ENCODE results near the gene CDC25B. TPM values are rescaled to one million over a fixed set of nuclear protein-coding genes. Genes with fewer than 3 reads are reported as not detected.

Gene CDC25B
- total RNA-seq, 1 donor from 2014 or later, result 29.4 TPM

DNA sequence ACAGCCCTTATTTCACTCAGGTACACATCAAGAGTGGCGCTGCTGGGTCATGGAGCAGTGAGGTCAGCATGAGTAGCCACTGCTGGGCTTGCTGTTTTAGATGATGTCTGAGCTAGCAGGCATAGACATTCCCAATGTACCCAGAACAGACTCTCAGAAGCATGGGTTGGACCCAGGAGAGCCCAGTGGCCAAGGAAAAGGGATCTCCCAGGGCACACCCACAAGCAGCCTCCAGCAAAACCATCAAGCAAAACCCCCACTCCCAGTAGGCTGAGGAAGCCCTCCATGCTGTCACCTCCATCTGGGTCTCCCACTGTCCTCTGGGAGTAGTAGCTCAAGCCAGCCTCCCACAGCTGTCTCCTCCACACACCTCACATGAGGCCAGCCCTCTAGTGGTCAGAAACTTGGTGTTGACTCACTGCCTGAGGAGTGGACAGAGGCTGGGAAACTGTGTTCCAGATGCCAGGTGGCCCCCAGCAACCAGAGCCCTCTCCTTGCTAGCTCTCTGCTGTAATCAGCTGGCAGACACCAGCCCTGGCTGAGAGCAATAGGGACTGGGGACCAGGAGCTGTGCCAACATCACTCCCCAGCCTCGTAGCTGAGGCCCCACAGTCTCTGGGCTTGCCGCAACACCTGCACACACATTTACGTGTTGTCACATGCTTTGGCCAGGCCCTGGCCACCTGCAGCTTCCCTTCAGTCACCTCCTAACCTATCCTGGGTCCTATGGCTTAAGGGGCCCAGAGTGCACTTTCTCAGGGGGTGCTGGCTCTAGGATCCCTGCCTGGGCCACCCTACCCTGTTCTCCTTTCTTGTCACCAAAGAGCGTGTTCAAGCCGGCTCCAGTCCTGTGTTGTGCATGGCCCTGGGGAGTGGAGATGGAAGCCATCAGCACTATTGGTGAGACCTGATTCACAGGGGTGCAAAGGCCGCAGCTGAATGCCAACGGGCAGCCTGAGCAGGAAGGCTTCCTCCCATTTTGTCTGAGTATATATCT lies 22.3 kb downstream of the CDC25B start:
- H3K9me3 Mint-ChIP-seq, result no peaks in the 10 kb centered on the region
- H3K4me3 Mint-ChIP-seq, result no peak overlapping the region
- H3K36me3 Mint-ChIP-seq, result peaks cover 4% of the 10 kb centered on the region
- peaks cover 5% of the 10 kb centered on the region for H3K27me3 Mint-ChIP-seq (ENCODE audit: low read depth)
- TF ChIP-seq CTCF (IDR thresholded peaks at IDR 0.05; ENCODE audit: unreplicated experiment), result peak; percentile 69
- peak overlapping the region; percentile 44 for H3K27ac Mint-ChIP-seq
- H3K4me1 Mint-ChIP-seq, result peaks cover 20% of the 10 kb centered on the region
- DNase-seq (ENCODE audit: low spot score in 2 of 2, unreplicated experiment in 2 of 2), result no peak

DNA sequence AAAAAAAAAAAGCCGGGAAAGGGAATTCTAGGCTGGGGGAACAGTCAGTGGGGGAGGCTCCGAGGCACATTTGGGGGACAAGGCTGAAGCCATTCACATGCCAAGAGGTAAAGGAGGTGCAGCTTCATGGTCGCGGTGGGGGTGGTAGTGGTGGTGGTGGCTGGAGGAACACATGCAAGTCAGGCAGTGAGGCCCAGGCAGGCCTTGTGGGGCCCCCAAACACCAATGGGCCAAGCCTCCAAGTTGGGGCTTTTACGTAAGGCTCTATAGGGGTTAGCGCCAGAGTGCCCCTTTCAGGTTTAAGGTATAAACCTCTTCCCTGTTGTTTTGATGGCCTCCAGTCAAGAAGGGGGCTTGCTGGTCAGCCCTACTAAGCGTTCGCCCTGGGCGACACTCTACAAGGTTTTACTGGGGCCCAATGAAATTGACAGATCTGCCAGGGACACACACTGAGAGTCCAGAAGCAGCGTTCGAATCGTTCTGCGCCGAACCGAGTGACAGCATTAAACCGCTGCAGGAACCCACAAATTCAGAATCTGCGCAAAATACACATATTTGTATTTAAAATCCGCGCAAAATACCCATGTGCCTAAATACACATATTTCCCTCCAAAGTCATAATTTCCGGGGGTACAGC lies 23.4 kb downstream of the CDC25B start:
- H3K27ac Mint-ChIP-seq, result peak overlapping the region; percentile 93
- H3K9me3 Mint-ChIP-seq, result no peaks in the 10 kb centered on the region
- peaks cover 5% of the 10 kb centered on the region for H3K27me3 Mint-ChIP-seq (ENCODE audit: low read depth)
- H3K4me1 Mint-ChIP-seq, result peaks cover 18% of the 10 kb centered on the region
- DNase-seq (ENCODE audit: low spot score in 2 of 2, unreplicated experiment in 2 of 2), result no peak
- peaks cover 4% of the 10 kb centered on the region for H3K36me3 Mint-ChIP-seq
- peak overlapping the region; percentile 64 for H3K4me3 Mint-ChIP-seq
- no peak for TF ChIP-seq CTCF (IDR thresholded peaks at IDR 0.05; ENCODE audit: unreplicated experiment)

DNA sequence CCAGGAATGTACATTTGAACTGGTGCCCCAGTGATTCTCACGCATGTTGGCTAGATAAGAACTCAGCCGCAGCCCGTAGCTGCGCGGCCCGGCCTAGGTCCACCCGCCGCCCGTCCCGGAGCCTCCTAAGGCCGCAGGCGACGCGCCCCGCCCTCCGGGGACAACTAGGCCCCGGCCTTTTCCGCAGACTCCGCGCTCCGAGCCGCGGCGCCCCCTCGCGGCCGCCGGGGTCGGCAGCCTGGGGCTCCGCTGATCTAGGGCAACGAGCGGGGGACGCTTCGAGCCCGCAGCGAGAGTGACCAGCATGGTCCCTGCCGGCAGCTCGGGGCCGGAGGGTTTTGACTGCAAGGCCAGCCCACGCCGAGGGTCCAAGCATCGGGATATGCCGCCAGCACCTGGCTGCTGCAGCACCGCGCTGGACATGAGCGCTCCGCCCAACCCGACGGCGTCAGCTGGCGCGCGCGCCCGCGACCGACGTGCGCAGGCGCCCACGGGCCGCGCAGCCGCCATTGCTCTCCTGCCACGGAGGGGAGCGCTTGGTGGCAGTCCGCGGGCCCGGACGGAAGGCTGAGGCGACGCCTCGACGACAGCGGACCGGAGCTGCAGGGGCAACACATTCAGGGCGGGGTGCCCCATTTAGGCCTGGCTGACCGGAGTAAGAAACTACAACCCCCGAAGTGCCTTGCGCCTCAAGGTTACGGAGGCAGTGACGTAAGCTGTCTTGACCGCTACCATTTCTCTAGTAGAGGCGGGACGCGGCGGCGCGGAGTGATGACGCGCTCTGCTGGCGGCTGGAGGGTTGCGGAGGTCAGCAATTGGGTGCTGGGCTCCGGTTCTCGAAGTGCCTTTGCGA lies 24.2 kb downstream of the CDC25B start, which contains the start of gene AP5S1:
Gene AP5S1, plus strand, starts transcription at position 500 of the 853 bp plus-strand sequence. CDS start 1,571 bp downstream, outside the sequence.
- Mint-ChIP-seq H3K4me1 (peaks cover 18% of the 10 kb centered on the region), H3K27ac (peak within 1 kb of the TSS; percentile 98), H3K9me3 (no peaks in the 10 kb centered on the region), H3K36me3 (peaks cover 7% of the 10 kb centered on the region), H3K4me3 (peak within 1 kb of the TSS; percentile 77), H3K27me3 (ENCODE audit: low read depth) (peaks cover 5% of the 10 kb centered on the region)
- DNase-seq (ENCODE audit: low spot score in 2 of 2, unreplicated experiment in 2 of 2), result peak; percentile 89 to 95
- TF ChIP-seq CTCF (IDR thresholded peaks at IDR 0.05; ENCODE audit: unreplicated experiment), result peak; percentile 95

- Mint-ChIP-seq H3K4me3 (peak overlapping the region; percentile 77), H3K9me3 (no peaks in the 10 kb centered on the region), H3K27me3 (ENCODE audit: low read depth) (peaks cover 5% of the 10 kb centered on the region), H3K4me1 (peaks cover 18% of the 10 kb centered on the region), H3K36me3 (peaks cover 7% of the 10 kb centered on the region), H3K27ac (peak overlapping the region; percentile 98)
- TF ChIP-seq CTCF (IDR thresholded peaks at IDR 0.05; ENCODE audit: unreplicated experiment), result no peak
- DNase-seq (ENCODE audit: low spot score in 2 of 2, unreplicated experiment in 2 of 2), result no peak
These were observed 25.0 kb downstream of the CDC25B start for GRCh38 chr20:3820901-3821727.

Data from mesothelial cell of epicardium (in vitro differentiated cells).